GM12878 (cell line): Measurements from ENCODE around the gene TTYH1. TPM values are rescaled to one million over a fixed set of nuclear protein-coding genes. Genes with fewer than 3 reads are reported as not detected.
"Not testable (repeated sequence)": the region's sequence is repeated elsewhere in the genome, so short reads cannot be mapped to it uniquely, and the experiment has no call there.

Experiments
- ATAC-seq: fragments of 200-7000 bp; cut with Tn5 transposase; 3 replicates; pipeline ENCODE4 v1.9.1; 2020; ENCODE audit warnings: mild to moderate bottlenecking, moderate library complexity
- BruUV-seq: library from RNA; stranded (reverse); fragments of 400-500 nt; replicated peaks from 2 replicates; lab custom pipeline; 2021; lab: Mats Ljungman, UMichigan
- CTCF ChIA-PET: fragments of 300-600 bp; sonication (Branson Sonifier 250); formaldehyde crosslinking; extraction: SDS; loops from one replicate; lab custom pipeline; 2021; ENCODE audit warnings: inconsistent platforms; lab: Yijun Ruan, JAX
- POLR2A ChIA-PET: fragments of 350-600 bp; formaldehyde crosslinking; extraction: SDS; loops from one replicate; lab custom pipeline; 2021; ENCODE audit warnings: inconsistent platforms; lab: Charles Lee
- RAD21 ChIA-PET: fragments of 300-600 bp; sonication (Branson Sonifier 250); formaldehyde crosslinking; loops from one replicate; lab custom pipeline; 2023; ENCODE audit warnings: antibody characterized with exemption; ENCODE audit not compliant: unreplicated experiment; lab: Charles Lee
- SMC1A ChIA-PET: fragments of 300-600 bp; sonication (Branson Sonifier 250); formaldehyde crosslinking; loops from one replicate; lab custom pipeline; 2023; ENCODE audit not compliant: unreplicated experiment, uncharacterized antibody; lab: Charles Lee
- DNase-seq: peaks from one replicate; pipeline ENCODE4 v3.0.0-alpha.2; 2011; ENCODE audit warnings: low read depth, low spot score
- FAIRE-seq: peaks from 3 replicates; lab custom pipeline; 2011; peaks lifted over from hg19 to GRCh38; lab: Jason Lieb, UNC
- H2AFZ ChIP-seq: 2 replicates; pipeline ENCODE4 v1.6.0; 2011; ENCODE audit warnings: low read depth, low read length, control low read depth; ENCODE audit not compliant: control insufficient read depth
- H3K27ac ChIP-seq: 2 replicates; pipeline ENCODE4 v1.5.1; 2011; ENCODE audit warnings: control low read depth; ENCODE audit not compliant: control insufficient read depth, insufficient read depth
- H3K27me3 ChIP-seq, 2 experiments: replicated peaks in 1 of 2; 2 replicates each; pipeline versions ENCODE4 v1.6.0 to v1.6.1; 2011; ENCODE audit warnings: low read length in 1 of 2; ENCODE audit not compliant: control insufficient read depth in 2 of 2, insufficient read depth in 2 of 2
- H3K36me3 ChIP-seq, 2 experiments: 2 replicates each; pipeline ENCODE4 v1.5.1; 2011; ENCODE audit warnings: low read length in 1 of 2; ENCODE audit not compliant: control insufficient read depth in 2 of 2, insufficient read depth in 2 of 2
- H3K4me1 ChIP-seq: 2 replicates; pipeline ENCODE4 v1.6.1; 2011; ENCODE audit warnings: mild to moderate bottlenecking, low read length, moderate library complexity, mixed read lengths; ENCODE audit not compliant: control insufficient read depth, insufficient read depth
- H3K4me2 ChIP-seq: 2 replicates; pipeline ENCODE4 v1.6.0; 2011; ENCODE audit warnings: control low read depth; ENCODE audit not compliant: control insufficient read depth, insufficient read depth
- H3K4me3 ChIP-seq: fragments of 200-600 bp; sonication (generic); 2 replicates; pipeline ENCODE4 v1.5.1; 2016
- H3K79me2 ChIP-seq: 2 replicates; pipeline ENCODE4 v1.6.0; 2011; ENCODE audit warnings: low read length; ENCODE audit not compliant: control insufficient read depth, insufficient read depth
- H3K9ac ChIP-seq: 2 replicates; pipeline ENCODE4 v1.8.0; 2011; ENCODE audit warnings: low read length, control low read depth, mixed read lengths; ENCODE audit not compliant: control insufficient read depth, insufficient read depth
- H3K9me3 ChIP-seq: replicated peaks from 3 replicates; pipeline ENCODE4 v1.5.1; 2011; ENCODE audit warnings: mild to moderate bottlenecking, low read length; ENCODE audit not compliant: control insufficient read depth, insufficient read depth
- H4K20me1 ChIP-seq: 2 replicates; pipeline ENCODE4 v1.6.0; 2011; ENCODE audit not compliant: control insufficient read depth, insufficient read depth
- BHLHE40 ChIP-seq, 2 experiments: fragments of 450-650 bp in 1 of 2; IDR thresholded peaks; 2 replicates each; pipeline ENCODE4 v1.6.1; 2011 to 2017; ENCODE audit warnings: low read depth in 2 of 2, borderline replicate concordance in 1 of 2, improper control_type of control experiment in 1 of 2, low read length in 1 of 2, mild to moderate bottlenecking in 1 of 2
- IKZF2 ChIP-seq, 2 experiments: fragments of 450-650 bp; IDR thresholded peaks; 2 replicates each; pipeline ENCODE4 v1.6.1; 2017; ENCODE audit warnings: mild to moderate bottlenecking in 2 of 2, moderate library complexity in 2 of 2
- KLF5 ChIP-seq: fragments of 450-650 bp; IDR thresholded peaks from 2 replicates; pipeline ENCODE4 v1.6.1; 2014; ENCODE audit warnings: mild to moderate bottlenecking; ENCODE audit not compliant: partially characterized antibody
- WGBS: methylation state at CpG from one replicate; pipeline ENCODE4 v1.1.6; 2016; ENCODE audit warnings: low lambda C conversion rate; ENCODE audit not compliant: insufficient replicate concordance, insufficient coverage; ENCODE audit errors: missing lambda C conversion rate; 5-methylcytosine and 5-hydroxymethylcytosine counted together
- in situ Hi-C: fragments of 300-500 bp; cut with MboI; formaldehyde crosslinking; loops from 9 replicates; pipeline ENCODE4 v1.14.3; 2018; ENCODE audit warnings: mixed read lengths
- intact Hi-C: fragments of 100-400 bp; cut with micrococcal nuclease; formaldehyde crosslinking; loops from one replicate; pipeline ENCODE4 v1.14.2; 2022; ENCODE audit not compliant: unreplicated experiment
- polyA plus RNA-seq, 11 experiments: library from polyadenylated mRNA; depleted of rRNA in 4 of 11; unstranded in 6 of 11; stranded (reverse) in 5 of 11; fragments of >200 nt; fragmentation: Nextera tagmentation in 4 of 11; fragmentation: Illumina TruSeq in 1 of 11; extraction: Ambion mirVana in 4 of 11; extraction: Trizol in 1 of 11; gene quantifications; 1 replicate in 1 of 11; 2 replicates in 10 of 11; pipeline versions ENCODE4 v1.2.1 to v1.2.3, GENCODE V29; 2011 to 2016; ENCODE audit warnings: inconsistent platforms in 2 of 11, missing spikeins in 2 of 11, low read depth in 1 of 11
- total RNA-seq, 4 experiments: library from RNA; depleted of rRNA in 3 of 4; stranded (reverse); fragments of >200 nt in 3 of 4; fragmentation: Illumina TruSeq in 1 of 4; extraction: Trizol in 1 of 4; gene quantifications; 2 replicates each; pipeline versions ENCODE4 v1.2.1 to v1.2.3, GENCODE V29; 2013 to 2021

Gene TTYH1
- total and polyA plus RNA-seq, 10 of the 15 experiments (the other 5 are each of a cell fraction or from before 2014, with no cell fraction given): 0.01 to 0.36 (median 0.09) TPM; not detected in 3

DNA sequence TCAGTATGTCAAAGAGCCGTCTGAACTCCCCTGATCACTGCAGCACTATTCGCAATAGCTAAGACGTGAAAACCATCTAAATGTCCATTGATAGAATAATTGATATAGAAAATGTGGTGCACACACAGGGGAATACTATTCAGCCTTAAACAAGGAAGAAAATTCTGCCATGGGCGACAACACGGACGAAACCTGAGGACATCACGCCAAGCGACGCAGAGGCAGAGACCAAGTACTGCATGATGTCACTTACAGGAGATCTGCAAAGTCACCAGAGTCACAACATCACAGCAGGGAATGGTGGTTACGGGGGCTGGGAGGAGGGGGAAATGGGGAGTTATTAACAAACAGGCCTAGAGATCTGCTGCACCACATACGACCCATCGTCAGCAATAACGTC lies 49.5 kb upstream of the TTYH1 start:
- H3K9me3 ChIP-seq, H3K4me3 ChIP-seq, H3K79me2 ChIP-seq, BruUV-seq, H3K9ac ChIP-seq, H3K27ac ChIP-seq, in situ Hi-C loops, H3K36me3 ChIP-seq, H2AFZ ChIP-seq, DNase-seq, H3K4me1 ChIP-seq, FAIRE-seq, H3K4me2 ChIP-seq, H3K27me3 ChIP-seq, ATAC-seq, H4K20me1 ChIP-seq: not testable (repeated sequence)
- CTCF ChIA-PET: interaction anchor here (0.6 to 3.6 kb wide), 3 partner anchors 20 to 25 kb away, joined by 3 to 27 read pairs (median 4); no protein-coding TSS in a partner anchor
- WGBS: 68% methylated on average over 12 of the region's 13 CpGs
- RAD21 ChIA-PET: interaction anchor here (1.0 to 2.0 kb wide), 3 partner anchors 23 to 38 kb away, joined by 3 to 10 read pairs (median 5); no protein-coding TSS in a partner anchor
- SMC1A ChIA-PET: interaction anchor here (0.9 to 1.8 kb wide), 5 partner anchors 10 to 25 kb away, joined by 3 to 12 read pairs (median 4); no protein-coding TSS in a partner anchor
- intact Hi-C loops: loop anchor here (2.0 kb wide), 1 partner anchor 23 kb away; no protein-coding TSS in a partner anchor
- POLR2A ChIA-PET: interaction anchor here (0.7 to 2.2 kb wide), 5 partner anchors 9 to 39 kb away, joined by 3 to 11 read pairs (median 3); no protein-coding TSS in a partner anchor

DNA sequence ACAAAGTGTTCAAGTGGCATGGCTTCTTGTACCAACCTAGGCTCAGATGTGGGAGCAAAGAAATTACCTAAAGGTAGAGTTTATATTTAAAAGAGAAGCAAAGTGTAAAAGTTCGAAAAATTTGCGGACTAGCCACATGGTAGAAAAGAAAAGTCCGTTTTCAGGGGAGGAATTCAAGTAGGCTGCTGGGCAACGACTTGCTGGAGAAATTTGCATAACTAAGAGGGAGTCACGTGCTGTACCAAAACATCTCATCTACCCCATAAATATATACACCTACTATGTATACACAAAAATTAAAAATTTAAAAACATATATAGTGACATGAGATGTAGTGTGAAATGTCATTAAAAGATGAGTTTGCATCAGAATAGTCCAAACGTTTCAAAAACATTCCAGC lies 48.5 kb upstream of the TTYH1 start:
- 35% methylated on average over 6 of the region's 6 CpGs for WGBS
- in situ Hi-C loops: no loop called here
- no TSS peak for BruUV-seq
- Histone ChIP-seq H3K9ac (no peak overlapping the region), H3K4me1 (no peaks in the 10 kb centered on the region), H3K27ac (no peak overlapping the region), H3K79me2 (no peaks in the 10 kb centered on the region), H3K9me3 (peaks cover 2% of the 10 kb centered on the region; the same call in 1 of the 3 replicates), H3K36me3 (no peaks in the 10 kb centered on the region), H3K4me3 (no peak overlapping the region), H3K4me2 (no peak overlapping the region), H2AFZ (no peak overlapping the region), H3K27me3 (peaks cover 0 to 7% of the 10 kb centered on the region in 2 experiments; a peak in 1 of 4 replicates), H4K20me1 (no peaks in the 10 kb centered on the region)
- POLR2A ChIA-PET: no interaction called here
- FAIRE-seq: no peak
- SMC1A ChIA-PET: interaction anchor here (1.9 kb wide), 1 partner anchor 22 kb away, joined by 9 read pairs; no protein-coding TSS in a partner anchor
- DNase-seq: no peak
- CTCF ChIA-PET: interaction anchor here (1.6 to 6.7 kb wide), 3 partner anchors 12 to 23 kb away, joined by 4 to 68 read pairs (median 27); no protein-coding TSS in a partner anchor
- RAD21 ChIA-PET: no interaction called here
- ATAC-seq: no peak
- intact Hi-C loops: no loop called here
- TF ChIP-seq BHLHE40 (IDR thresholded peaks at IDR 0.05; ENCODE audit: borderline replicate concordance in 1 of 2, low read depth in 2 of 2, low read length in 1 of 2) (peak in 1 of 2 experiments; percentile 23; a peak in 1 of 4 replicates), IKZF2 (IDR thresholded peaks at IDR 0.05) (no peak), KLF5 (no peak)
